NB4 (cell line): Measurements from ENCODE around the gene CORO6.

Experiments
- DNase-seq: peaks from one replicate; pipeline ENCODE4 v3.0.0; 2010; ENCODE audit warnings: low read depth
- H3K4me3 ChIP-seq: one replicate; pipeline ENCODE4 v1.5.1; 2011; ENCODE audit warnings: mild to moderate bottlenecking, low read depth, low read length, moderate library complexity
- MAX ChIP-seq: IDR thresholded peaks from 2 replicates; pipeline ENCODE4 v1.6.1; 2011; ENCODE audit warnings: low read depth, low read length
- MYC ChIP-seq: IDR thresholded peaks from 2 replicates; pipeline ENCODE4 v1.6.1; 2011; ENCODE audit warnings: low read depth, low read length
- POLR2A ChIP-seq: IDR thresholded peaks from 2 replicates; pipeline ENCODE4 v1.6.1; 2011; ENCODE audit warnings: mild to moderate bottlenecking; ENCODE audit not compliant: insufficient read length; ENCODE audit errors: extremely low read depth
- TF ChIP-seq, protein P1 (sequence below): IDR thresholded peaks from one replicate; pipeline ENCODE4 v1.5.1; 2012; ENCODE audit warnings: low read depth, low read length

The CORO6 gene

GRCh38 chr17:29640981-29641642 is 18.4 kb upstream of the CORO6 start:
- TF ChIP-seq MYC, result no peak
- TF ChIP-seq MAX, result no peak
- TF ChIP-seq POLR2A, result no peak
- TF ChIP-seq, protein P1, sequence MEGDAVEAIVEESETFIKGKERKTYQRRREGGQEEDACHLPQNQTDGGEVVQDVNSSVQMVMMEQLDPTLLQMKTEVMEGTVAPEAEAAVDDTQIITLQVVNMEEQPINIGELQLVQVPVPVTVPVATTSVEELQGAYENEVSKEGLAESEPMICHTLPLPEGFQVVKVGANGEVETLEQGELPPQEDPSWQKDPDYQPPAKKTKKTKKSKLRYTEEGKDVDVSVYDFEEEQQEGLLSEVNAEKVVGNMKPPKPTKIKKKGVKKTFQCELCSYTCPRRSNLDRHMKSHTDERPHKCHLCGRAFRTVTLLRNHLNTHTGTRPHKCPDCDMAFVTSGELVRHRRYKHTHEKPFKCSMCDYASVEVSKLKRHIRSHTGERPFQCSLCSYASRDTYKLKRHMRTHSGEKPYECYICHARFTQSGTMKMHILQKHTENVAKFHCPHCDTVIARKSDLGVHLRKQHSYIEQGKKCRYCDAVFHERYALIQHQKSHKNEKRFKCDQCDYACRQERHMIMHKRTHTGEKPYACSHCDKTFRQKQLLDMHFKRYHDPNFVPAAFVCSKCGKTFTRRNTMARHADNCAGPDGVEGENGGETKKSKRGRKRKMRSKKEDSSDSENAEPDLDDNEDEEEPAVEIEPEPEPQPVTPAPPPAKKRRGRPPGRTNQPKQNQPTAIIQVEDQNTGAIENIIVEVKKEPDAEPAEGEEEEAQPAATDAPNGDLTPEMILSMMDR, result no peak
- no peak overlapping the region for H3K4me3 ChIP-seq
- DNase-seq, result no peak

DNA sequence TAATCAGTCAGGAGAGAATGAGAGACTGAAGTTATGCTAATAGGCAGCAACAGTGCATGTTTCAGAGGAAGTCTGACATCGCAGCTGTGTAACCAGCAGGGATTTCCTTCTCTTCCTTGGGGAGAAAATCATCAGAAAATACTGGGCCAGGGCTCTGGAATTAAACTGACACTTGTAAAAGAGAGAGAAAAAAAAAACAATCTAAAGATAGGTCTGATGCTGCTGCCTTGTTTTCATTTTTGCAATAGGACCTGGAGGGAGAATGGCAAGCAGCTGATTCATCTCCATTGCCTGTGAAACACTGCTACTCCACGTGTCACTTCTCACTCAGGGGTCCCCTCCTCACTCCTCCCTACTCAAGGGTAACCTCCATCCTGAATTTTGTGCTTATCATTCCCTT is 17.7 kb upstream of the CORO6 start:
- H3K4me3 ChIP-seq, result no peak overlapping the region
- TF ChIP-seq MYC (no peak), POLR2A (no peak), MAX (no peak)
- TF ChIP-seq, protein P1, result no peak
- DNase-seq, result no peak

DNA sequence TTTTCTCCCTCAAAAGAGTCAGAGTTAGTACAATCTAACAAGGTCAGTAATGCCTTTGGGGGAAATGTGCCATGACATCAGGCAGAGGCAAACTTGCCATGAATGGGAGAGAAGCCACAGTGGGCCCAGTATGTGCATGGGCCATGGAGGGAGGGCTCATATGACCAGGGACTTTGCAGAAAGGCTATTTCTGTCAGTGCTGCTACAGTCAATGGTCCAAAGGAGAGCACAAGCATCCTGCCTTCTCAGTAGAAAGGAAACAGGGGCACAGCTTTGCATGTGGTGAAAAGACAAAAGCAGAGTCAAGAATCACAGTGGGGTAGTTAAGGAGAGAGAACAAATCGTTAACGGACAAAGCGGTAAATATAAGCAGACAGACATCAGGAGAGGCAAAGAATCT is 11.2 kb upstream of the CORO6 start:
- TF ChIP-seq, protein P1, result no peak
- TF ChIP-seq MYC, result no peak
- TF ChIP-seq MAX, result no peak
- TF ChIP-seq POLR2A, result no peak
- no peak for DNase-seq

GRCh38 chr17:29630630-29631193 is 8.0 kb upstream of the CORO6 start:
- TF ChIP-seq POLR2A (no peak), MYC (no peak), MAX (no peak)
- TF ChIP-seq, protein P1, result no peak
- H3K4me3 ChIP-seq, result no peak overlapping the region
- no peak for DNase-seq

More for the DNA sequence above, 11.2 kb upstream of the CORO6 start:
- H3K4me3 ChIP-seq, result no peak overlapping the region

DNA sequence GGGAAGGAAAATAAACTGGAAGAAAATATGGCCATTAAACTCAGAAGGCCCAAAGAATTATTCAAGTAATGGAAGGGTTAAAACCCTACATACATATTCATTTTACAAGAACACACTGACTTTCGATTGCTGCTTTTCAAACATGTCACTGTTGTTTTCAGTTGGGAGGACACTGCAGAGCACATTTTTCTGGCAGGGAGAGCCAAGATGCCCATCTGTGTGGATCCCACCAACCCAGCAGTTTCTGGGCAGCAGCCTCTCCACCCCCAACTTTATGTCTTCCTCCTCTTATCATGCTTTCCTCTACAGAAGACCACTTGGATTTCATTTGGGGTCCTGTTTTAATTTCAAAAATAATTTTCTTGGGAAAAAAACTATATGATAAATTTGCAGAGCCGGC is 7.1 kb upstream of the CORO6 start:
- TF ChIP-seq MYC, result no peak
- TF ChIP-seq, protein P1, result no peak
- no peak for TF ChIP-seq MAX
- no peak for TF ChIP-seq POLR2A
- no peak for DNase-seq

DNA sequence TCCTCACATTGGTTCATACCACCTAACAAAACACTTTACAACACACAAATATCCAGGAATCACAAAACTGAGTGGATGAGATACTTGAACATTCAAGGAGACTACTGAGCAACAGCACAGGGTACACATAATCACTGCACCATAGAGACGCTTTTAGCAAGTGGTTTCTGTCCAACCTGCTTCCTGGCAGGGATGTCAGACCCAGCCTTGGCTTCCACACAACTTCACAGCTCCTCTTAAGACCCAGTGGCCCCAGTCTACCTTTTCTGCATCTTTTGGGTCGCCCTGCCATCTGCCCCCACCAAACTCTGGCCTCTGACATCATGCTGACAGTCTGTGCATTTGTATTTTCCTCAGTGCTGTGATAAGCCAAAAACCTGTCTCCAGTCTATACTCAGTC is 5.9 kb upstream of the CORO6 start:
- no peak overlapping the region for H3K4me3 ChIP-seq
- no peak for TF ChIP-seq POLR2A
- TF ChIP-seq, protein P1, result no peak
- no peak for TF ChIP-seq MAX
- no peak for TF ChIP-seq MYC

More for the DNA sequence above, 7.1 kb upstream of the CORO6 start:
- no peak overlapping the region for H3K4me3 ChIP-seq

More for the DNA sequence above, 5.9 kb upstream of the CORO6 start:
- no peak for DNase-seq
